ENCODE measurements around the gene PRSS50. TPM values are rescaled to one million over a fixed set of nuclear protein-coding genes. Genes with fewer than 3 reads are reported as not detected.
A peak's percentile ranks its signal among the peaks of the same experiment; 100 is the strongest.

Gene PRSS50, protein sequence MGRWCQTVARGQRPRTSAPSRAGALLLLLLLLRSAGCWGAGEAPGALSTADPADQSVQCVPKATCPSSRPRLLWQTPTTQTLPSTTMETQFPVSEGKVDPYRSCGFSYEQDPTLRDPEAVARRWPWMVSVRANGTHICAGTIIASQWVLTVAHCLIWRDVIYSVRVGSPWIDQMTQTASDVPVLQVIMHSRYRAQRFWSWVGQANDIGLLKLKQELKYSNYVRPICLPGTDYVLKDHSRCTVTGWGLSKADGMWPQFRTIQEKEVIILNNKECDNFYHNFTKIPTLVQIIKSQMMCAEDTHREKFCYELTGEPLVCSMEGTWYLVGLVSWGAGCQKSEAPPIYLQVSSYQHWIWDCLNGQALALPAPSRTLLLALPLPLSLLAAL
- total RNA-seq: not detected

DNA sequence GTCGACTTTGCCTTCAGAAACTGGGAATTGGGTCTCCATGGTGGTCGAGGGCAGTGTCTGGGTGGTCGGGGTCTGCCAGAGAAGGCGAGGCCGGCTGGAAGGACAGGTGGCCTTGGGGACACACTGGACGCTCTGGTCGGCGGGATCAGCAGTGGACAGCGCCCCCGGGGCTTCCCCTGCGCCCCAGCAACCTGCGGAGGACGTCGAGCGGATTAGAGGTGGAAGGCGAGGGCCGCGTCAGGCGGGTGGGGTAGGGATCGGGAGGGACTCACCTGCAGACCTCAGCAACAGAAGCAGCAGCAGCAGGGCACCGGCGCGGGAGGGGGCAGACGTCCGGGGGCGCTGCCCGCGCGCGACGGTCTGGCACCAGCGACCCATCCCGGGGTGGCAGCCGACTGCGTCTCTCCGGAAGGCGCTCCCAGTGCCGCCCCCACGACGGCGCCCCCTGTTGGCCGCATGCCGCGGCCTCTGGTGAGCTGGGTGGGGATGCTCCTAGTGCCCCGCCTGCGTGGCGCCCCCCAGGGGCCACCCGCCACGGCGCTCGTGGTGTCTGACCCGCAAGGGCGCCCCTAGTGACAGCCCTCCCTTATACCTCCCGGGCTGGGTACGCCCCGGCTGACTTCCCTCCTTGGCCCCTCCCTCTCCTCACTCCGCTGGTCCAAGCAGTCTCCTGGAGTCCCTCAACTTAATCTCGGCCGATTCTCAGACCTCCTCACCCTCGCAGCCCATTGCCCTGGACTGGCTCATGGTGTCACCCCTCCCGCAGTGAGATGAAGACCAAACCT is at the start of gene PRSS50:
PRSS50 (minus strand) TSS at position 423 of the 785 bp plus-strand sequence; CDS start at position 378, 45 bp downstream.
- no peak for TF ChIP-seq POLR2A (IDR thresholded peaks at IDR 0.05)
- TF ChIP-seq POLR2AphosphoS5 (IDR thresholded peaks at IDR 0.05; ENCODE audit: insufficient read depth in 1 of 2, low read depth in 1 of 2): no peak
- TF ChIP-seq, protein P1, sequence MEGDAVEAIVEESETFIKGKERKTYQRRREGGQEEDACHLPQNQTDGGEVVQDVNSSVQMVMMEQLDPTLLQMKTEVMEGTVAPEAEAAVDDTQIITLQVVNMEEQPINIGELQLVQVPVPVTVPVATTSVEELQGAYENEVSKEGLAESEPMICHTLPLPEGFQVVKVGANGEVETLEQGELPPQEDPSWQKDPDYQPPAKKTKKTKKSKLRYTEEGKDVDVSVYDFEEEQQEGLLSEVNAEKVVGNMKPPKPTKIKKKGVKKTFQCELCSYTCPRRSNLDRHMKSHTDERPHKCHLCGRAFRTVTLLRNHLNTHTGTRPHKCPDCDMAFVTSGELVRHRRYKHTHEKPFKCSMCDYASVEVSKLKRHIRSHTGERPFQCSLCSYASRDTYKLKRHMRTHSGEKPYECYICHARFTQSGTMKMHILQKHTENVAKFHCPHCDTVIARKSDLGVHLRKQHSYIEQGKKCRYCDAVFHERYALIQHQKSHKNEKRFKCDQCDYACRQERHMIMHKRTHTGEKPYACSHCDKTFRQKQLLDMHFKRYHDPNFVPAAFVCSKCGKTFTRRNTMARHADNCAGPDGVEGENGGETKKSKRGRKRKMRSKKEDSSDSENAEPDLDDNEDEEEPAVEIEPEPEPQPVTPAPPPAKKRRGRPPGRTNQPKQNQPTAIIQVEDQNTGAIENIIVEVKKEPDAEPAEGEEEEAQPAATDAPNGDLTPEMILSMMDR (IDR thresholded peaks at IDR 0.05): no peak
- H3K36me3 ChIP-seq: no peaks in the 10 kb centered on the region
- H3K9me3 ChIP-seq: no peaks in the 10 kb centered on the region
- no peak within 1 kb of the TSS for H3K4me3 ChIP-seq
- H3K4me1 ChIP-seq: no peaks in the 10 kb centered on the region
- DNase-seq (ENCODE audit: extremely low spot score in 2 of 2): peak in 1 of 2 donors; percentile 87
- H3K27ac ChIP-seq: no peak within 1 kb of the TSS
- intact Hi-C loops (cut with DNase I): no loop called here
- H3K27me3 ChIP-seq: no peaks in the 10 kb centered on the region

GRCh38 chr3:46764206-46764605 is 46.5 kb upstream of the PRSS50 start:
- no peaks in the 10 kb centered on the region for H3K27me3 ChIP-seq
- no peaks in the 10 kb centered on the region for H3K4me1 ChIP-seq
- intact Hi-C loops (cut with DNase I): no loop called here
- no peak overlapping the region for H3K27ac ChIP-seq
- peaks cover 10% of the 10 kb centered on the region for H3K9me3 ChIP-seq
- H3K36me3 ChIP-seq: no peaks in the 10 kb centered on the region
- H3K4me3 ChIP-seq: no peak overlapping the region
- DNase-seq (ENCODE audit: extremely low spot score in 2 of 2): no peak
- TF ChIP-seq POLR2A (IDR thresholded peaks at IDR 0.05) (no peak), POLR2AphosphoS5 (IDR thresholded peaks at IDR 0.05; ENCODE audit: insufficient read depth in 1 of 2, low read depth in 1 of 2) (no peak)
- TF ChIP-seq, protein P1 (IDR thresholded peaks at IDR 0.05): no peak

DNA sequence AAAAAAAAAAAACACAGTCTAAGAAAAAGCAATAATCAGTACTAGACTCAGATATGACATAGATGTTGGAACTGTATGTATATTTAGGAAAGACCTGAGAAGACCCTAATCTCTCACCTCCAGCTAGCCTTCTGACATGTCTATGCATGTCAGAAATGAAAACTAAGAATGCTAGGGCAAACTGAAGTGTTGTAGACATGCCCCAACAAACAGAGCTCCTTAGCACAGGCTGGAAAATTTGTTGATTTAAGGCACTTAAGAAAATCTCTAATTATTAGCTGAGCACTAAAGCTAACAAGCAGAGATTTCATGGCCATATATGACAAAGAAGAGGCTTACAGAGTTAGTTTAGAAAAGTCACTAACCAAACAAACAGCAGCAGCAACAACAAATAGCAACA is 45.5 kb upstream of the PRSS50 start:
- no peaks in the 10 kb centered on the region for H3K36me3 ChIP-seq
- TF ChIP-seq, protein P1 (IDR thresholded peaks at IDR 0.05): no peak
- TF ChIP-seq POLR2AphosphoS5 (IDR thresholded peaks at IDR 0.05; ENCODE audit: insufficient read depth in 1 of 2, low read depth in 1 of 2): no peak
- TF ChIP-seq POLR2A (IDR thresholded peaks at IDR 0.05): no peak
- H3K4me1 ChIP-seq: no peaks in the 10 kb centered on the region
- peaks cover 7% of the 10 kb centered on the region for H3K9me3 ChIP-seq
- no peak for DNase-seq (ENCODE audit: extremely low spot score in 2 of 2)
- H3K27me3 ChIP-seq: no peaks in the 10 kb centered on the region
- H3K4me3 ChIP-seq: no peak overlapping the region
- no peak overlapping the region for H3K27ac ChIP-seq
- intact Hi-C loops (cut with DNase I): no loop called here

- Histone ChIP-seq H3K36me3 (no peaks in the 10 kb centered on the region), H3K4me3 (no peak overlapping the region), H3K27me3 (no peaks in the 10 kb centered on the region), H3K27ac (no peak overlapping the region), H3K4me1 (no peaks in the 10 kb centered on the region), H3K9me3 (no peaks in the 10 kb centered on the region)
- DNase-seq (ENCODE audit: extremely low spot score in 2 of 2): no peak
- intact Hi-C loops (cut with DNase I): no loop called here
- no peak for TF ChIP-seq POLR2AphosphoS5 (IDR thresholded peaks at IDR 0.05; ENCODE audit: insufficient read depth in 1 of 2, low read depth in 1 of 2)
- no peak for TF ChIP-seq POLR2A (IDR thresholded peaks at IDR 0.05)
- TF ChIP-seq, protein P1 (IDR thresholded peaks at IDR 0.05): no peak
Measured at GRCh38 chr3:46759239-46760167, 41.8 kb upstream of the PRSS50 start.

Measured in vagina (tissue), 2 donors.